LNCaP clone FGC (cell line): ENCODE data around the gene HSPA4L.

Source experiments
- DNase-seq: peaks from one replicate; pipeline ENCODE4 v3.0.0-alpha.2; 2011; ENCODE audit warnings: low read depth
- H3K4me3 ChIP-seq: 2 replicates; pipeline ENCODE4 v1.5.1; 2011; ENCODE audit warnings: mild to moderate bottlenecking, low read depth, low read length, control low read depth
- CTCF ChIP-seq: IDR thresholded peaks from 2 replicates; pipeline ENCODE4 v1.5.1; 2012; ENCODE audit warnings: mild to moderate bottlenecking; ENCODE audit not compliant: control insufficient read depth, insufficient read depth; ENCODE audit errors: extremely low read depth

HSPA4L gene

GRCh38 chr4:127856813-127857447 is 74.8 kb downstream of the HSPA4L start:
- no peak overlapping the region for H3K4me3 ChIP-seq
- TF ChIP-seq CTCF, result no peak
- no peak for DNase-seq

- no peak overlapping the region for H3K4me3 ChIP-seq
- DNase-seq, result no peak
- no peak for TF ChIP-seq CTCF
These were observed 75.5 kb downstream of the HSPA4L start for GRCh38 chr4:127857641-127858040.

- TF ChIP-seq CTCF, result no peak
- no peak for DNase-seq
- no peak overlapping the region for H3K4me3 ChIP-seq
These were observed 86.1 kb downstream of the HSPA4L start for GRCh38 chr4:127868196-127868595.

- DNase-seq, result no peak
- no peak for TF ChIP-seq CTCF
- H3K4me3 ChIP-seq, result no peak overlapping the region
These were observed 88.2 kb downstream of the HSPA4L start for GRCh38 chr4:127870281-127870680.

GRCh38 chr4:127870688-127871087 is 88.6 kb downstream of the HSPA4L start:
- no peak for DNase-seq
- TF ChIP-seq CTCF, result no peak
- H3K4me3 ChIP-seq, result no peak overlapping the region

GRCh38 chr4:127875791-127876190 is 93.7 kb downstream of the HSPA4L start:
- no peak for TF ChIP-seq CTCF
- DNase-seq, result no peak
- H3K4me3 ChIP-seq, result no peak overlapping the region
